ENCODE results near the gene RNASEL.

Gene RNASEL

DNA sequence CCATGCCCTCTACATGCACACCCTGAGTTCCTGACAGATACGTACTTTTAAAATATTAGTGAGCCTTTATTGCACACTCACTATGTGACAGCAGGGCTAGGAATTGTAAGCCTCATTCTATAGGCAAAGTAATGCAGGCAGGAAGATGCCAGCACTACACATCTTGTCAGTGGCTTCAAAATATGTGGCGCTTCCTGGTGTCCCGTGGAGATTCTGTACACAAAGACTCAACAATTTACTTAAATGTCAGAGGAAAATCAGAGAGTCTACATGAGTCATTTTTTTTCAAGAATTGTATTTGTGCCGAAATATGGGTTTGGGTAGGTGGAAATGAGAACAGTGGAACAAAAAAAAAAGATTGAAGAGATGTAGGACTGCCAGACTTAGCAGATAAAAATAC is 27.6 kb downstream of the RNASEL start:
- Histone ChIP-seq H3F3A (ENCODE audit: insufficient read depth, low read length) (no peaks in the 10 kb centered on the region), H4K20me1 (ENCODE audit: insufficient read depth, low read length) (no peaks in the 10 kb centered on the region), H3K4me2 (ENCODE audit: low read length) (no peak overlapping the region), H3K27ac (ENCODE audit: low read depth, low read length, poor library complexity, severe bottlenecking) (no peak overlapping the region), H3K4me1 (ENCODE audit: insufficient read depth, low read length, severe bottlenecking) (no peaks in the 10 kb centered on the region), H3K9me3 (ENCODE audit: low read length) (peaks cover 3% of the 10 kb centered on the region), H3K27me3 (ENCODE audit: insufficient read depth, low read length) (0 out of 2 replicates have a peak, but pooled peaks cover 4% of the 10 kb centered on the region), H3K79me2 (ENCODE audit: insufficient read depth, low read length) (no peaks in the 10 kb centered on the region), H2AFZ (ENCODE audit: low read length) (no peak overlapping the region), H3K9me2 (ENCODE audit: low read depth, low read length) (no peaks in the 10 kb centered on the region), H3K4me3 (ENCODE audit: low read depth, low read length, poor library complexity, severe bottlenecking) (no peak overlapping the region), H3K36me3 (ENCODE audit: insufficient read depth, low read length) (no peaks in the 10 kb centered on the region), H3K9ac (ENCODE audit: low read length) (no peak overlapping the region)
- TF ChIP-seq EZH2 (IDR thresholded peaks at IDR 0.05; ENCODE audit: borderline replicate concordance, low read length), result no peak
- TF ChIP-seq, protein P1, sequence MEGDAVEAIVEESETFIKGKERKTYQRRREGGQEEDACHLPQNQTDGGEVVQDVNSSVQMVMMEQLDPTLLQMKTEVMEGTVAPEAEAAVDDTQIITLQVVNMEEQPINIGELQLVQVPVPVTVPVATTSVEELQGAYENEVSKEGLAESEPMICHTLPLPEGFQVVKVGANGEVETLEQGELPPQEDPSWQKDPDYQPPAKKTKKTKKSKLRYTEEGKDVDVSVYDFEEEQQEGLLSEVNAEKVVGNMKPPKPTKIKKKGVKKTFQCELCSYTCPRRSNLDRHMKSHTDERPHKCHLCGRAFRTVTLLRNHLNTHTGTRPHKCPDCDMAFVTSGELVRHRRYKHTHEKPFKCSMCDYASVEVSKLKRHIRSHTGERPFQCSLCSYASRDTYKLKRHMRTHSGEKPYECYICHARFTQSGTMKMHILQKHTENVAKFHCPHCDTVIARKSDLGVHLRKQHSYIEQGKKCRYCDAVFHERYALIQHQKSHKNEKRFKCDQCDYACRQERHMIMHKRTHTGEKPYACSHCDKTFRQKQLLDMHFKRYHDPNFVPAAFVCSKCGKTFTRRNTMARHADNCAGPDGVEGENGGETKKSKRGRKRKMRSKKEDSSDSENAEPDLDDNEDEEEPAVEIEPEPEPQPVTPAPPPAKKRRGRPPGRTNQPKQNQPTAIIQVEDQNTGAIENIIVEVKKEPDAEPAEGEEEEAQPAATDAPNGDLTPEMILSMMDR (IDR thresholded peaks at IDR 0.05; ENCODE audit: low read length), result no peak

DNA sequence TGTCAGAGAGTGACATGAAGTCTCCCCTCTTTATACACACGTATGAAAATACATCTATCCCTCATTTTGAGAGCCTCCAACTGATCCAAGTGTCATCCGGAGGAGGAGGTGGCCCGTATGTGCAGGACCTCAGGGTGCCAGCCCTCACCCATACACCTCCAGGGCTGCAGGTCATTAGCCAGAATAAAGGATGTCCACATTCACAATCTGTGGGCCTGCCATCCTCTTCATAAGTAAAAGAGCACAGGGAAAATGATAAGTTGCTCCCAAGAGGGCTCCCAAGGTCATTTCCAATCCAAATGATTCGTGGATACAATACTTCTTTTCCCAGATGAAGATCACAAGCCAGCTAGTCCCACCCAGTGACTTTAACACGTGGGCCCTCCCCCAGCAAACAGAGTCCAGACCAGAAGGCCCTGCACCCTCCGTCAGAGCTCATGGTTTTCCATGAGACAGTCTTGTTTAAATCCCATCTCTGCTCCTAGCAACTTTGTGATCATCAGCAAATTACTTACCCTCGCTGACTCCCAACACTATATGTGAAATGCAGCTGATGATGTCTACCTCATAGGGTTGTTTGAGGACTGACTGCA is 28.6 kb downstream of the RNASEL start:
- Histone ChIP-seq H3F3A (ENCODE audit: insufficient read depth, low read length) (no peaks in the 10 kb centered on the region), H3K79me2 (ENCODE audit: insufficient read depth, low read length) (no peaks in the 10 kb centered on the region), H3K9me3 (ENCODE audit: low read length) (no peaks in the 10 kb centered on the region), H3K9ac (ENCODE audit: low read length) (no peak overlapping the region), H2AFZ (ENCODE audit: low read length) (no peak overlapping the region), H3K4me2 (ENCODE audit: low read length) (no peak overlapping the region), H3K27ac (ENCODE audit: low read depth, low read length, poor library complexity, severe bottlenecking) (no peak overlapping the region), H3K9me2 (ENCODE audit: low read depth, low read length) (no peaks in the 10 kb centered on the region), H3K4me1 (ENCODE audit: insufficient read depth, low read length, severe bottlenecking) (no peaks in the 10 kb centered on the region), H4K20me1 (ENCODE audit: insufficient read depth, low read length) (no peaks in the 10 kb centered on the region), H3K36me3 (ENCODE audit: insufficient read depth, low read length) (no peaks in the 10 kb centered on the region), H3K4me3 (ENCODE audit: low read depth, low read length, poor library complexity, severe bottlenecking) (no peak overlapping the region), H3K27me3 (ENCODE audit: insufficient read depth, low read length) (0 out of 2 replicates have a peak, but pooled peaks cover 4% of the 10 kb centered on the region)
- no peak for TF ChIP-seq EZH2 (IDR thresholded peaks at IDR 0.05; ENCODE audit: borderline replicate concordance, low read length)
- TF ChIP-seq, protein P1 (IDR thresholded peaks at IDR 0.05; ENCODE audit: low read length), result no peak

DNA sequence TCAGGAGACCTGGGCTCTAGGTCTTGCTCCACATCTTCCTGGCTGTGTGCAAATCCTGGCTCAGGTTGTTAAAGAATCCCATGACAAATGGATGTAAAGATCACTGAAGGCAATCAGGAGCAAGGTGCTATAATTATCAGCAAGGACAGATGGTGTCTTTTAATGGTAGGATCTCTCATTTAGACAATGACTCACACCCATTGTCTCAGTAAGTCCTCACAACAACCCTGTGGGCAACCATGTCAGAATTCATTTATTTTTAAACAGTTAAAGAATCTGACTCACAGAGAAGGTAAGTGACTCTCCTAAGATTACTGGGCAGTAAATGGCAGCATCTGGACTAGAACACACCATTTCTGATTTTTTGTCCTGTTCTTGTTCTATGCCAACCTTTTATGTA is 32.8 kb downstream of the RNASEL start:
- Histone ChIP-seq H3F3A (ENCODE audit: insufficient read depth, low read length) (no peaks in the 10 kb centered on the region), H3K79me2 (ENCODE audit: insufficient read depth, low read length) (no peaks in the 10 kb centered on the region), H3K27me3 (ENCODE audit: insufficient read depth, low read length) (peaks cover 4% of the 10 kb centered on the region; the same call in 1 of the 2 replicates), H3K4me3 (ENCODE audit: low read depth, low read length, poor library complexity, severe bottlenecking) (no peak overlapping the region), H3K9ac (ENCODE audit: low read length) (no peak overlapping the region), H3K4me2 (ENCODE audit: low read length) (no peak overlapping the region), H3K27ac (ENCODE audit: low read depth, low read length, poor library complexity, severe bottlenecking) (no peak overlapping the region), H3K9me2 (ENCODE audit: low read depth, low read length) (no peaks in the 10 kb centered on the region), H3K4me1 (ENCODE audit: insufficient read depth, low read length, severe bottlenecking) (no peaks in the 10 kb centered on the region), H2AFZ (ENCODE audit: low read length) (no peak overlapping the region), H3K9me3 (ENCODE audit: low read length) (no peaks in the 10 kb centered on the region), H4K20me1 (ENCODE audit: insufficient read depth, low read length) (no peaks in the 10 kb centered on the region), H3K36me3 (ENCODE audit: insufficient read depth, low read length) (no peaks in the 10 kb centered on the region)
- TF ChIP-seq, protein P1 (IDR thresholded peaks at IDR 0.05; ENCODE audit: low read length), result no peak
- TF ChIP-seq EZH2 (IDR thresholded peaks at IDR 0.05; ENCODE audit: borderline replicate concordance, low read length), result no peak

Data from OCI-LY1 (cell line).